ENCODE data around the gene BCAS3.
"Not testable (repeated sequence)": the region's sequence is repeated elsewhere in the genome, so short reads cannot be mapped to it uniquely, and the experiment has no call there.

BCAS3 gene

DNA sequence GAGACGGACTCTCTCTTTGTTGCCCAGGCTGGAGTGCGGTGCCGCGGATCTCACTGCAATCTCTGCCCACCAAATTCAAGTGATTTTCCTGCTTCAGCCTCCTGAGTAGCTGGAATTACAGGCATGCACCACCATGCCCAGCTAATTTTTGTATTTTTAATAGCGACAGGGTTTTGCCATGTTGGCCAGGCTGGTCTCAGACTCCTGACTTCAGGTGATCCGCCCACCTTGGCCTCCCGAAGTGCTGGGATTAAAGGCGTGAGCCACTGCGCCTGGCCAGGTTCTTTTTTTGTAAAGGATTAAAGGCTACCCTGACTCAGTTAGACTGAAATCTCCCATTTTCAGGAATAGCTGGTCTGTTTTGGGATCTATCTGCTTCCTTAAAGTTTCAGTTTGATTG is 681.9 kb downstream of the BCAS3 start:
- DNase-seq, result not testable (repeated sequence)

DNA sequence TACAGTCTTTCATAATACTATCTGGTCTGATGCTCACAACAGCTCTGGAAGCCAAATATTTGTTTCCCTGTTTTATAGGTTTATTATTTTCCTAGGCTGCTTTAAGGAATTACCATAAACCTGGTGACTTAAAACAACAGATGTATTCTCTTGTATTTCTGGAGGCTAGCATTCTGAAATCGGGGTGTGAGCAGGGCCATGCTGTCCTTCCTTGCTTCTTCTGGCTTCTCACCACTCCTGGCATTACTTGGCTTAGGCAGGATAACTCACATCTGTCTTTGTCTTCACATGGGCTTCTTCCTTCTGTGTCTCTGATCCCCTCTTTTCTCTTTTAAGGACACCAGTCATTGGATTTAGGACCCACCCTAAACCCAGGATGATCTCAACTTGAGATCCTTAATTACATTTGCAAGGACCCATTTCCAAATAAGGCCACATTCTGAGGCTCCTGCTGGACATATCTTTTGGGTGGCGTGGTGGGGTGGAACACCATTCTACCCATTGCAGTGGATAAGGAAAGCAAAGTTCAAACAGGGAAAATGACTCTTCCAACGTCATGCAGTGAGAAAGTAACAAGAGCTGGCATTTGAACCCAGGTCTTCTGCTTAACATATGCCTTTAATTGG is 682.8 kb downstream of the BCAS3 start:
- DNase-seq, result no peak

DNA sequence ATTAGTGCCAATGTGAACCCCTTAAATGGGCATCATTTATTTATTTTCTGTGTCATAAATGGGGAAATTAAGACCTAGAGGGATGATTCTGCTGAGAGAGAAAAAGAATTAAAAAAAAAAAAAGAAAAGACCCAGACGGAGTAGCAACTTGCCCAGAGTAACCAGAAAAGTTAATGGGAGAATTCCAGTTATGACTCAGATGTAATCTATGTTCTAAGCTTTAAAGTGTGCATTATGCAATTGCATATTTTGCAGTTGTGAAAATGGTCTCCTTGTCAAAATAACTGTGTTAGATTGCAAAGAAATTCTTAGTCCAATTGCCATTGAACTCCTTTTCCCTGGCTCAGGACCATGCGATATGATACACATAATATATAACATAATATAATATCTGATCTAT is 683.4 kb downstream of the BCAS3 start:
- no peak for DNase-seq

DNA sequence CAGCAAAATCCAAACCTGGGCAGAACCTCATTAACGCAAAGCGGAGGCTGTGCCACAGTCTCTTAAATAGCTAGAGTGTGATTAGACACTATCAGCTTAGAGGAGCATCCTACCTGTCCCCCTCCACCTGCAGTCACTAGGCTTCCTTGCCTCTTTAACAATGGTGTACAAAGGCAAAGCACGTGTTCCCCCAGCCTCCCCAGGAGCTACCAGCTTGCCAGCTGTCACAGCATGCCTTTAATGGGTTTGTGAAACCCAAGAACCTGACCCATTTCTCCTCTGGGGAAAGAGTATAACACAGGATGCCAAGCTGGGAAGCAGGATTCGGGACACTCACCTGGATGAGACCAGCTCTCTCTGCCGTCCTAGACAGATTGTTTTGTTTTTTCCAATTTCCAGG is 684.7 kb downstream of the BCAS3 start:
- DNase-seq, result peak; percentile 59

DNA sequence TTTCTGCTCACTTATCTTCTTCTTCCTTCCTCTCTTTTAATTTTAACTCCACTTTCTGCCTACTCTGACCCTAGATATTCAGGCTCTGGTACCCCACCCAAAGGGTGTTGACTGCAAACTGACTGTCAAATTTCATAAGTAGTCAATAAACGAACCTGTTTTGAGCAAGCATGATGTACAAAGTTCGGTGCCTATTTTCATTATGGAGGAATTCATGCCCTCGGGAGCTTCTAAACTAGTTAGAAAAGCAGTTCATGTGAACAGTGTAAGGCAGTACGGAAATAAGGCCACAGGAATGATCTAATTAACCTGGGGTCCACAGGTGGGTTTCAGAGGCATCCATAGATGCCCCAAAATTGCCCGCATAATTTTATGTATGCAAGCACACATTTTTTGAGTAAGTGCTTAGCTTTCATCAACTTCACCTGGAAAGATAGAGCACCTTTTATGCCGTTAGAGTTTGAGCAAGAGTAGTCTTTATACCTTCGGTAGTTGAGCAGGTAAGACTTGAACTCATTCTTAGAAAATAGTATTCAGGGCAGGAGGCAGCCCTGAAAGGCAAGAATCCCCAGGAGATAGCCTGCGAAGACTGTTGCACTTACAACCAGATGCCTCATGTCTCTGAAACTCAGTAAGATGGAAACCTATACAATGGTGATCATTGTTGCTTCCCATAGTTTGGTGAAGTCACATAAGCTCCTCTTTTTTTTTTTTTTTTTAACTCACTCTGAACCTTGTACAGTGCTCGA is 685.4 kb downstream of the BCAS3 start:
- no peak for DNase-seq

DNA sequence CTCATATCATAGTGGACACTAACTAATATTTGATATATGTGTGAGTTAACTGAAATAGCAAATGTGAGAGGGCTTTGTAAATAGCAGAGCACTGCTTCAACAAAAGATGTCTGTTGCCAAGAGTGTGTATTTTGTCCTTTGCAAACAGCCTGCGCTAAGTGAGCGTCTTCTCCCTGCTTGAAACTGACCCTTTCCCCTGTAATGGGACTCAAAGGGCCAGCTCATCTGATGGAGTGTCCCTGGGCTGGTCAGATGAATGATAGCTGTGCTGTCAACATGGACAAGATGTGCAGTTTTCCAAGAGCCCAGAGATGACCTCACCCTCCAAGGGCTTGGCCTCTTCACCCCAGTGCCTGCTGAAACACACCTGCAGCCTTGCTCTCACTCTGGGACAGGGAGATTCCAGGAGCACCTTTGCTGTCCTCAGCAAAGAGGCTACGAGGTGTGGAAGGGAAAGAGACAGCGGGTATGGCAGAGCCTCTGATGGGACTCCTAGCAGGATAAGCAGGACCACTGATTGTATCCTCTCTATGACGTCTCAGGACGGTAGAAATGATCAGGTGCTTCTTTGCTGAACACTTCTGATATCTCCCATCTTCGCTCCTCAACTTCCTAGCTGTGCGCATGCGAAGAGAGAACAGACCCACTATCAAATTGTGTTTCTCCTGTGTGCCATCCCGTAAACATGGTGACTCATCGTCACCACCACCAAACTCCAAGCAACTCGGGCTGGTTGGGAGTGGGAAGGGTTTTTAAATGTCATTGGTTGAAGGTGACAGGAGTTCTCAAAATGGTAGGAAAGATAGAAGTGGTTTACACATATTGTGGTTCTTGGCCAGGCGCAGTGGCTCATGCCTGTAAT is 686.2 kb downstream of the BCAS3 start:
- no peak for DNase-seq

DNA sequence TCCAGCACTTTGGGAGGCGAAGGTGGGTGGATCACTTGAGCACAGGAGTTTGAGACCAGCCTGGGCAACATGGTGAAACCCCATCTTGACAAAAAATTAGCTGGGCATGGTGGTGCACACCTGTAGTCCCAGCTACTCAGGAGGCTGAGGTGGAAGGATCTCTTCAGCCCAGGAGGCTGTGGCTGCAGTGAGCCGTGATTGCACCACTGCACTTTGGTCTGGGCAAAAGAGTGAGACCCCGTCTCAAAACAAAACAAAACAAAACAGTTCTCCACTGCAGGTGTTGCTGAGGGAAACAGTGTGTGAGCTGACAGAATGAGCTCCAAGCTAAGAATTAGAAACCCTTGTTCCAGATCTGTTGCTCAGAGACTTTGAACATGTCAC is 686.8 kb downstream of the BCAS3 start:
- no peak for DNase-seq

DNA sequence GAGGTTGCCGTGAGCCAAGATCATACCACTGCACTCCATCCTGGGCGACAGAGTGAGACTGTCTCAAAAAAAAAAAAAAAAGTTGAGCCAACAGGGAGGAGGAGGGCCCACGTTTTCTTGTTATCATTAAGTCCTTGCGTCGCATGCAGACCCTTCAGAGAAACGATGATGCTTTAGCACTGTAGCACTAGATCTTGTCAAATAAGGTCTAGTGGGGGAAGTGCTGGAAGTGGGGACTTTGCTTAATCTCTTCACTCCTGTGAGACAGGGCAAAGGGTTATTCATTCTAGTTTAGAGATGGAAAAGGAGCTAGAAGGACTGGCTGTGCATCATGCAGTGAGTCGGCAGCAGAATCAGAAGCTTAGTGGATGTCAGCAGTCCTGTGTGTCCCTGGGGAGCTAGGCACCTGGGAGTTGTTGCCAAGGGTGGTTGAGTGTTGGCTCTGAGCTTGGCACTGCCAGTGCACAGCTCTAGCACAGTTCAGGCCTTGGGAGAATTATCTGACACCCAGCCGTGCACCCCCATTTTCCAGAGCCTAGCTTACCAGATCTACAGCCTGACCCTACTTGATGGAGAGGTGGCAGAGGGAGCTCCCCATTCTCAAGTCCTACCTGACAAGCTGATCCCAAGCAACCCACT is 688.5 kb downstream of the BCAS3 start:
- no peak for DNase-seq

DNA sequence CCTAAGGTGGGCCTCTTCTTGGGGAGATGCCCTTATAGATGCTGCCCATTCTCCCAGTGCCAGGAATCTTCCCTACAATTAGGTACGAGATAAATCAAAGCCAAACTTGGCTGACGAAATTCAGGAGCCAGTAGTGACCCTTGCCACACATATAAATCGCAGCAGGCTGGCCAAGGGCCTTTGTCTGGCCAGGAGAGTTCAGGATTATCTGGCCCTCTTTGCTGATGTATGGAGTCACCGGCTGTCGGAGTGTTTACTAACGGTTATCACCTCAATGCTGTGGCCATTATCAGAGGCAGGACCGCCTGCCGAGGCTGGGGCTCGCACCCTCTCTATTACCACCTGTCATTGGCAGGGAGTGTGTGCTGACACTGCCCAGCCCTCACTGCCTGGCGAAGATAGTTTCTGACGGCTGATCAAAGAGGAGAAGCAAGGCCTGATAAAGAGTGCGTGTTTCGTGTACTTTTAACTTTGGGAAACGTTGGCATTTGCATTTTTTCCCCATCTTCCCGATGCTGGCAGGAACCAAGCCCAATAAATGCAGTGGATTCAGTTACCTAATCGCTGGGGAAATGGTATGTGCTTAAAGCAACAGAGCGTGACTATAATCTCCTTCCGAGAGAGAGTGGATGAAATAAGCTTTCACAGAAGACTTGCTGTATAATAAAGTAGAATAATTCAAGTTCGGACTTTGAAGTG is 689.2 kb downstream of the BCAS3 start:
- peak; percentile 44 for DNase-seq

DNA sequence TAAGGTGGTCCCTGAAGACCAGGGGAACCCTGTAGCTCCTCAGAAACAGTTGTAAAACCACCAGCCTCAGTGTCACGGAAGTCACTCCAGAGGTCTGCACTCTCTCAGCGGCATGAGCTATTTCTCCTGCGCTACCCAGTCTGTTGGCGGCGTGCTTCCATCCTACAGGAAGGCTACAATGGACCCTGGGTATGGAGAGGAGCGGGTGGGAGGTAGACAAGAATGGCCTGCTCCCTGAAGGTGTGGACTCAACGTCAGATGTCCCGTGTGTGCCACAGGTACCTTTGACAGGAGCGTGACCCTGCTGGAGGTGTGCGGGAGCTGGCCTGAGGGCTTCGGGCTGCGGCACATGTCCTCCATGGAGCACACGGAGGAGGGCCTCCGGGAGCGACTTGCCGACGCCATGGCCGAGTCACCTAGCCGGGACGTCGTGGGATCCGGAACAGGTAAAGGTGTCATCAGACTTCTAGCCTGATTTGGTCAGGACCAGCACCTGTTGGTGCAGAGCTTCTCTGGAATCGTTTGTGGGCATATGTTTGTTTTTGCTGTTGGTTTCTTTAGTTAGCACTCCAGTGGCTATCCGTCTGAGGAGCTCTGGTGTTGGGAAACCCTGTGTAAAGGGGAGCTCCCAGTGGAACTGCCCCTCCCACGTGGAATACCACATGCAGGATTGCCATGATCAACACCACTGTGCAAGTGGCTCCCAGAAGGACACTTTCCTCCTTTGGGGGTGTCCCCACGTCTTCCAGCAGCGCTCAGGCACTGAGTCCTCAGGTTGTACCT is 690.6 kb downstream of the BCAS3 start:
- DNase-seq, result no peak

DNA sequence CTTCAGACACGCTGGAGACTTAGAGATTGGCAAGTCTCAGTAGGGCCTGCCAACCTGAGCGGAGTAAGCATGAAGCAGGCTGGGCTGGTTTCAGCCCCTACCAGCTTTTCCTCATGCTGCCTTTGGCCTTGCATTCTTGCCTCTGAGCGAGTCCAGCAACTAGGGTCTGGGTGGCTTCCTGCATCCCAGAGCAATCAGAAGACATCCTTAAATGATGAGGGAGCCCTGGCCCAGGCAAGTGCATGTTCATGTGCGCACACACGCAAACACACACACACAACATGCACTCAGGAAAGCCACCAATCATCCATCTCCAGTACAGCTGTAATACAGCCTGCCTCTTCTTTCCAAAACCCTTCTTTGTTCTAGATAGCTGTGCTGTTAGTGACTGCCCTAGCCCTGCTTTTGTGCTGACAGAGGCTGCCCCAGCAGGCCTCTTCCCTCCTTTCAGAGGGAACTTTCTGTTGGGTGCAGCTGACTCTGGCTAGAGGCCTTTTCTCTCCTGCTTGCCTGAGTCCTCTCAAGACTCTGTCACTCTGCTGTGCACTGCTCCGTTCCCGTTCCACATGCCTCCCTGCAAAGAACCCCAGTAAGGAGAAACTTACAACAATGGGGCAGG is 691.3 kb downstream of the BCAS3 start:
- DNase-seq, result no peak

DNA sequence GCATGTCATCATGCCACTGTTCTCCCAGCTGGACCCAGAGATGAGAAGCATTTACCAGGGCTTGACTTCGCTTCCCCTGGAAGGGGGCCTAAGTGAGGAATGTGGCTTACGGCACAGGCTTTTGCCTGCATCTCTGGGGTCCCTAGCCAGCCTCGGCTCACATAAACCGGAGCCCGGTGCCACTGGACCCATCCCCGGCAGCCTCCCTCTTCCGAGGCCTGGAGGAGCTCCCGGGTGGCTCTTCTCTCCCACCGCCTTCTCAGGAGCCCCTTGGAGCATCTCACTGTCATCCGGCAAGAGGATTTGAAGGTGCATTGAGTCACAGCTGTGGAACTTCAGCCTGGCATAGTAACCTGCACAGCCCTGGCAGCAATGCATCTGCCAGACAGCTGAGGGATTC is 692.1 kb downstream of the BCAS3 start:
- no peak for DNase-seq

DNA sequence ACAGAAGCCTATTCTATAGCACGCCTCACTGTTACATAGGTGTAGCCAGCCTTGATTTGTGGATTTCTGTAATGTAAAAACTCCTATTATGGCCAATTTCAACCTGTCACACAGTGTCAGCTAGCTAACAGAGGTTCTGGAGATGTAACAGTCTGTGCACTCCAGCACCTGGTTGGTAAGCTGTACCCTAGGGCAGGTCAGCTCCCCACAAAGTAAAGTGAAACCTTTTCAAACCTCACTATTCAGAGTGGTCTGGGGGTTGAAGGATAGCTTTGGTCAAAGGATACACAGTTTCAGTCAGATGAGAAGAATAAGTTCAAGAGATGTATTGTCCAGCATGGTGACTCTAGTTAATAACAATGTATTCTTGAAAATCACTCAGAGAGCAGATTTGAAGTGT is 693.5 kb downstream of the BCAS3 start:
- no peak for DNase-seq

DNA sequence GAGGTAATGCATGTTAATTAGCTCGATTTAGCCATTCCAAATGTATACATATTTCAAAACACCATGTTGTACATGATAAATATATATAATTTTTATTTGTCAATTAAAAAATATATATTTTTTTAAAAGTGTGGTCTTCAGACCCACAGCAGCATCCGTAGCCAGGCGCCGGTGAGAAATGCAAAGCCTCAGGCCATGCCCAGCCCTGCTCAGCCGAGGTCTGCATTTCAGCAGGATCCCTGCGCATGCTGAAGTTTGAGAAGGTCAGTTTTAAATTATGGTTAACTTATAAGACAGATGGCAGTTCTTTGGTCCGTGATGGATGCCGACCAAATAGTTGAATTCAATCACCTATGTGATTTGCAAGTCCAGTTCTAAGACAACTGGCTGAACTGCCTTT is 694.0 kb downstream of the BCAS3 start:
- DNase-seq, result no peak

DNA sequence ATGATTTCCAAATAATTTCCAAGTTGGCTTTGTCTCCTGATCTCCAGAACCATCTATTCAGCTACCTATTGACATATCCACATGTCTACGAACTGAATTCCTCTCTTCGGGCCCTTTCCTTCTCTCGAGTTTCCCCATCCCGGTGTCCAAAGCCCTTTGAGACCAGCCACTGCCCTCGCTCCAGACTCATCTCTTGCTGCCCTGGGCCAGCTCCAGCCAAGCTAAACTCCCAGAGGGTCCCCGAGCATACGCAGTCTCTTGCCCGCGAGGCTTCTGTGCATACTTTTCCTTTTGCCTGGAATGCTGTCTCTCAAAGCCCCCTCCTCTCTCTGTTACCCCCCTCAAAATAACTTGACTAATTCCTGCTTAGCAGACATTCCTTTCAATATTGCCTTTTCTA is 694.8 kb downstream of the BCAS3 start:
- no peak for DNase-seq

DNA sequence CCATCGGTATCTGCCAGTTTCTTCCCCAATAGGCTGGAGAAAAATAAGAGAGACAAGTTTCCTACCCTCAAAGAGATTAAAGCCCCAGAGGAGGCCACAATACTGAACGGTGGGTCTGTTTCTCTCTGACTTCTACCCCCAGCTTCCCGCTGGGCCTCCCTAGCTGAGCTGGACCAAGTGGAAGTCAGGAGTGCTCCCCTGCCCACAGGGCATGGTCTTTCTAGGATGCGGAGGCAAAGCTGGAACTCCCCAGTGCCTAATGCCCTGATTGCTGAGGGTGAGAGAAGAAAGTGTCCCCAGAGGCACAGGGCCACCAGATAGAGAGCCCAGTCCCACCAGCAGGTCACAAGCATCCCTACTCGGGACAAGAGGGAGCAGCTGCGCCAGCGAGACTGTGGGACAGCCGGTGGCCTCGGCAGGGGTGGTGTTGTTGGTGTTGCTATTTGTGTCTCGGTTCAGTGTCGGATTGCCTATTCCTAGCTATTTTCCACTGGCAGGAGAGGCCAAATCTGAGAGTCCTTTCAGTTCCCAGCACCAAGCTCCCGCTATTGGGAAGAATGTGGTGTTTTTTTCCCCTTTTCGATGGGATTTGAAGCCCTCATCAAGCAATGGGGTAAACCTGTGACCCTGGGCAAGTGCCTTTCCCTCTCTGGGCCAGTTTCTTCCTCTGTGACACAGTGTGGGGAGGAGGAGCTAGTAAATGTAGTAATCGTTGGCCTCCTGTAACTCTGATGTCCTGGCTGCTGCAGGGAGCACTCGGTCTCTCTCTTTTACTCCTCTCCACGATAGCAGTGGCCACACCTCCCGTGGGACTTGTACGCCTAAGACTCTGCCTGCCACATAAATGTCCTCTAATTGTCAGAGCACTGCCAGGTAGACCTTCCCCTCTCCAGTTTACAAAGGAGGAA is 699.5 kb downstream of the BCAS3 start:
- no peak for DNase-seq

DNA sequence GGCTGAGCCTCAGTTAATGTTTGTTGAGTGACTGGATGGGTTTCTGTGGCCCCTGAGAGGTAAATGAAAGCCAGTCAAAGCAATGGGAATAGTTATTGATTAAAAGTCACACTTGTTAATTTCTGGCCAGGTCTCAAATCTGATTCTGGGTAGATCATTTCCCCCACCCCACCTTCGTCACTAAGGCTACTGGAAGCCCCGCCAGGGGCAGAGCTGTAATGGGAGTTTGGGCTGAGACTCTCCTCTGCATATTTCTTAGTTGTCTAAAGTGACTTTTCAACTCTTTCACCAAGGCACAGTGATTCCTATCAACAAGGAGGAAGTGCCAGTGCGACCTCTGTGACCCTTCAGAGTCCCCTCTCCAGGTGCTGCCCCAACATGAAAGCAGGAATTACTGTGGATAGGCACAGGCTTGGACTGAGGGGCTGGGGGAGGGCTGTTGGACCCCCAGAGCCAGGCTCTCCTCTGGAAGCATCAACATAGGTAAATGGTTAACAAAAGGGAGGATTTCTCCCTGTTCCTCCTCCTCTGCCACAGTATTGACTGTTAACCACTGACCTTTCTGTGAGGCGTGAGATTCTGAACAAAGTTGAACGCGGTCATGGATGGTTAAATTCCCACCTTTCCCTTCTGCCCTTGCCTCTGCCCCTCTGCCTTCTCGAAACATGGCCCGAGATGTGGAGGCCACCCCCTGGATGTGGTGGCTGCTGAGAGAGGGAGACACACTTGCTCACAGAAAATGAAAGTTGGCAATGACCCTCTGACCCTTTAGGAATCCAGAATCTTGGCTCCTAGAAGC is 701.2 kb downstream of the BCAS3 start:
- DNase-seq, result no peak

DNA sequence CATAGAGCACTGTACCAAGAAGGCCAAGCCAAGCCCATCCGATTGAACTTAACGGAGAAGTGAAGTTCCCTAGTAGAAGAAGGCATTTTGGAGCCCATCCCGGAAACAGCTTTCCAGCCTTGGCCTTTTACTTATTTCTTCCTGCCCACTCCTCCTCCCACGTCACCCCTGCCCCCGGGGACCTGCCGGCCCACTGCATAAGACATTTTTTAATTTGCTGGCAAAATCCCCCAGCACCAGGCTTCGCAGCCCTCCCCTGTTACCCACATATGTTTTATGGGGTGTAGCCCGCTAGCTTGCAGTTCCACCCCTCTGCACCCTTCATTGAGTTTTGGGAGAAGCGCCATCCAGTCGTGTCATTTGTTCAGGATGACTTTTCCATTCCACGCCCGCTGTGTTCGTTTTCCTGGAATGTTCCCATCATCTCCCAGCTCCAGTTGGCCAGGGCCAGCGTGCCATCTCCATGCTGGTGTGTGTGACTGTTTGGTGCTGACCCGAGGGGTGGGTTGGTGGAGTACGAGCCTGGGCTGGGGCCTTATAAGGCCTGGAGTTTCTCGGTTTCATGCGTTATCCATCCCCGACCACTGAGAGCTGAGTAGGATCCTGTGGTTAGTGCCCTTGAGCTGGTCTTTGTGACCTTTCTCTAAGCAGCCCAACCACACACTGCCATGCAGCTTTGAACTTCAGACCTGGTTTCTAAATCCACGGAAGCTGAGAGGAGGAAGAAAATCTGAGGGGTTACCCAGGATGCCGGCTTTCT is 702.0 kb downstream of the BCAS3 start:
- no peak for DNase-seq

Data from NCI-H2081 treated with DMSO at 0.1 percent for 48 hours (cell line).